H1 (cell line): Measurements from ENCODE around the gene PPP1R3F. TPM values are rescaled to one million over a fixed set of nuclear protein-coding genes. Genes with fewer than 3 reads are reported as not detected.

Experiments
- CTCF ChIA-PET: fragments of 300-600 bp; sonication (Branson Sonifier 250); formaldehyde crosslinking; loops from one replicate; lab custom pipeline; 2021; ENCODE audit not compliant: partially characterized antibody; lab: Charles Lee
- POLR2A ChIA-PET: fragments of 300-600 bp; sonication (Branson Sonifier 250); formaldehyde crosslinking; loops from one replicate; lab custom pipeline; 2021; ENCODE audit warnings: inconsistent platforms; ENCODE audit not compliant: partially characterized antibody; lab: Charles Lee
- DNase-seq, 2 experiments: peaks; one replicate each; pipeline versions ENCODE4 v3.0.0 to v3.0.0-alpha.2; 2010 to 2022; ENCODE audit warnings: low spot score in 2 of 2, low read depth in 1 of 2, mixed read lengths in 1 of 2
- FAIRE-seq: peaks from 2 replicates; lab custom pipeline; 2011; peaks lifted over from hg19 to GRCh38; lab: Jason Lieb, UNC
- H2AFZ ChIP-seq: 2 replicates; pipeline ENCODE4 v1.8.1; 2012; ENCODE audit warnings: low read length, inconsistent platforms
- H2AK5ac ChIP-seq: 2 replicates; pipeline ENCODE4 v1.6.1; 2013; ENCODE audit warnings: low read depth, low read length
- H2BK120ac ChIP-seq: replicated peaks from 2 replicates; pipeline ENCODE3; 2013; ENCODE audit warnings: low read depth, low read length, inconsistent platforms
- H2BK12ac ChIP-seq: 2 replicates; pipeline ENCODE4 v1.6.1; 2013; ENCODE audit warnings: low read depth, low read length
- H2BK15ac ChIP-seq: 2 replicates; pipeline ENCODE4 v1.6.1; 2013; ENCODE audit warnings: low read length
- H2BK20ac ChIP-seq: 2 replicates; pipeline ENCODE4 v1.6.1; 2013; ENCODE audit warnings: low read length
- H2BK5ac ChIP-seq: 2 replicates; pipeline ENCODE4 v1.6.1; 2013; ENCODE audit warnings: low read depth, low read length
- H3K14ac ChIP-seq: 2 replicates; pipeline ENCODE4 v1.6.1; 2013; ENCODE audit warnings: inconsistent platforms; ENCODE audit not compliant: insufficient read length
- H3K18ac ChIP-seq: 2 replicates; pipeline ENCODE4 v1.6.1; 2013; ENCODE audit warnings: low read length; ENCODE audit errors: extremely low read depth
- H3K23ac ChIP-seq: 2 replicates; pipeline ENCODE4 v1.6.1; 2013; ENCODE audit warnings: inconsistent platforms; ENCODE audit not compliant: insufficient read length
- H3K23me2 ChIP-seq: 2 replicates; pipeline ENCODE4 v1.6.1; 2013; ENCODE audit warnings: low read depth, low read length
- H3K27ac ChIP-seq: 2 replicates; pipeline ENCODE4 v1.6.1; 2011; ENCODE audit warnings: low read depth, low read length, inconsistent platforms
- H3K27me3 ChIP-seq, 4 experiments: replicated peaks in 1 of 4; 1 replicate in 1 of 4; 2 replicates in 3 of 4; pipeline versions ENCODE4 v1.6.1 to v1.8.1; 2011 to 2013; ENCODE audit warnings: low read length in 3 of 4, mild to moderate bottlenecking in 3 of 4, inconsistent platforms in 2 of 4, mixed read lengths in 2 of 4, moderate library complexity in 1 of 4; ENCODE audit not compliant: control insufficient read depth in 3 of 4, insufficient read depth in 3 of 4; ENCODE audit errors: extremely low read depth in 1 of 4
- H3K36me3 ChIP-seq, 4 experiments: 2 replicates each; pipeline versions ENCODE4 v1.6.1 to v1.8.1; 2011 to 2013; ENCODE audit warnings: mild to moderate bottlenecking in 4 of 4, low read length in 3 of 4, moderate library complexity in 2 of 4, control low read depth in 1 of 4, inconsistent platforms in 1 of 4; ENCODE audit not compliant: insufficient read depth in 4 of 4, control insufficient read depth in 2 of 4
- H3K4ac ChIP-seq: replicated peaks from 2 replicates; pipeline ENCODE3; 2013; ENCODE audit warnings: low read length, low read depth, mixed read lengths, inconsistent platforms; ENCODE audit not compliant: insufficient read length
- H3K4me1 ChIP-seq, 4 experiments: replicated peaks in 1 of 4; 1 replicate in 1 of 4; 2 replicates in 3 of 4; pipeline versions ENCODE4 v1.6.1 to v1.8.1; 2011 to 2013; ENCODE audit warnings: low read length in 3 of 4, inconsistent platforms in 2 of 4, mixed read lengths in 1 of 4; ENCODE audit not compliant: insufficient read depth in 4 of 4, control insufficient read depth in 3 of 4
- H3K4me2 ChIP-seq, 2 experiments: 2 replicates each; pipeline versions ENCODE4 v1.6.1 to v1.8.1; 2011 to 2013; ENCODE audit warnings: low read depth in 2 of 2, low read length in 2 of 2, control low read depth in 1 of 2, inconsistent platforms in 1 of 2, mild to moderate bottlenecking in 1 of 2; ENCODE audit not compliant: insufficient read depth in 1 of 2
- H3K4me3 ChIP-seq, 4 experiments: fragments of 200-600, 300-600 bp in 1 of 4; sonication (generic), shearing (Covaris generic), sonication (Bioruptor Twin) in 1 of 4; 2 replicates each; pipeline versions ENCODE4 v1.5.1 to v1.8.1; 2011 to 2016; ENCODE audit warnings: low read length in 4 of 4, low read depth in 3 of 4, control low read depth in 2 of 4, inconsistent platforms in 2 of 4, mild to moderate bottlenecking in 2 of 4, mixed read lengths in 1 of 4, moderate library complexity in 1 of 4; ENCODE audit not compliant: insufficient read depth in 2 of 4; ENCODE audit errors: extremely low read depth in 1 of 4
- H3K56ac ChIP-seq: replicated peaks from 2 replicates; pipeline ENCODE3; 2013; ENCODE audit warnings: low read depth, mild to moderate bottlenecking, mixed read lengths, low read length, inconsistent platforms; ENCODE audit not compliant: insufficient read length
- H3K79me1 ChIP-seq: 2 replicates; pipeline ENCODE4 v1.6.1; 2013; ENCODE audit warnings: low read depth, low read length, control low read depth
- H3K79me2 ChIP-seq, 2 experiments: 2 replicates each; pipeline versions ENCODE4 v1.6.1 to v1.8.1; 2012 to 2013; ENCODE audit warnings: low read length in 2 of 2, mild to moderate bottlenecking in 2 of 2, inconsistent platforms in 1 of 2; ENCODE audit not compliant: insufficient read depth in 2 of 2, control insufficient read depth in 1 of 2
- H3K9ac ChIP-seq, 4 experiments: replicated peaks in 1 of 4; 1 replicate in 1 of 4; 2 replicates in 3 of 4; pipeline versions ENCODE4 v1.6.1 to v1.8.1; 2011 to 2013; ENCODE audit warnings: low read depth in 3 of 4, low read length in 3 of 4, control low read depth in 2 of 4, mild to moderate bottlenecking in 2 of 4, moderate library complexity in 2 of 4, inconsistent platforms in 1 of 4; ENCODE audit errors: extremely low read depth in 1 of 4
- H3K9me3 ChIP-seq, 2 experiments: 2 replicates each; pipeline versions ENCODE4 v1.6.1 to v1.8.1; 2012 to 2013; ENCODE audit warnings: mild to moderate bottlenecking in 2 of 2, moderate library complexity in 2 of 2, control low read depth in 1 of 2, inconsistent platforms in 1 of 2, low read depth in 1 of 2, low read length in 1 of 2, mixed read lengths in 1 of 2; ENCODE audit not compliant: insufficient read depth in 2 of 2
- H4K20me1 ChIP-seq, 2 experiments: replicated peaks in 1 of 2; 2 replicates each; pipeline versions ENCODE3 to v1.8.1; 2011 to 2013; ENCODE audit warnings: inconsistent platforms in 2 of 2, low read length in 2 of 2, mild to moderate bottlenecking in 1 of 2; ENCODE audit not compliant: insufficient read depth in 2 of 2, control insufficient read depth in 1 of 2
- H4K5ac ChIP-seq: 2 replicates; pipeline ENCODE4 v1.6.1; 2013; ENCODE audit warnings: low read length, low read depth, mixed read lengths, inconsistent platforms; ENCODE audit not compliant: insufficient read length
- H4K8ac ChIP-seq: 2 replicates; pipeline ENCODE4 v1.8.0; 2013; ENCODE audit warnings: mild to moderate bottlenecking, moderate library complexity, low read length, inconsistent platforms; ENCODE audit not compliant: insufficient read depth; ENCODE audit errors: extremely low read depth
- H4K91ac ChIP-seq: replicated peaks from 2 replicates; pipeline ENCODE3; 2013; ENCODE audit warnings: low read length, mixed read lengths, inconsistent platforms; ENCODE audit not compliant: insufficient read length
- BRCA1 ChIP-seq: IDR thresholded peaks from 2 replicates; pipeline ENCODE4 v1.6.1; 2012; ENCODE audit warnings: low read depth, low read length, improper control_type of control experiment
- CHD1 ChIP-seq: IDR thresholded peaks from 2 replicates; pipeline ENCODE4 v1.6.1; 2012; ENCODE audit warnings: low read depth, low read length, improper control_type of control experiment
- SP1 ChIP-seq: IDR thresholded peaks from 2 replicates; pipeline ENCODE4 v1.6.1; 2011; ENCODE audit warnings: low read depth, low read length
- SP4 ChIP-seq: IDR thresholded peaks from 2 replicates; pipeline ENCODE4 v1.6.1; 2012; ENCODE audit warnings: low read length, inconsistent platforms
- SRF ChIP-seq: IDR thresholded peaks from 2 replicates; pipeline ENCODE4 v1.6.1; 2011; ENCODE audit warnings: mild to moderate bottlenecking, low read depth, low read length, moderate library complexity
- WGBS, 2 experiments: shearing (Covaris generic) in 1 of 2; methylation state at CpG; one replicate each; pipeline versions ENCODE4 v1.1.6 to v1.1.7; 2013 to 2015; ENCODE audit warnings: low lambda C conversion rate in 2 of 2, mixed read lengths in 2 of 2, inconsistent platforms in 1 of 2, low coverage in 1 of 2, missing lambda C conversion rate in 1 of 2; ENCODE audit not compliant: insufficient replicate concordance in 2 of 2, insufficient coverage in 1 of 2, insufficient read length in 1 of 2; ENCODE audit errors: extremely low coverage in 1 of 2, missing lambda C conversion rate in 1 of 2; 5-methylcytosine and 5-hydroxymethylcytosine counted together
- polyA plus RNA-seq, 7 experiments: library from polyadenylated mRNA; depleted of rRNA in 3 of 7; stranded (reverse) in 5 of 7; unstranded in 2 of 7; fragments of >200 nt in 5 of 7; fragments of 200-250 nt in 2 of 7; gene quantifications; 1 replicate in 5 of 7; 2 replicates in 1 of 7; 4 replicates in 1 of 7; pipeline versions ENCODE4 v1.2.1 to v1.2.3, GENCODE V29; 2011 to 2013; ENCODE audit warnings: missing spikeins in 2 of 7, mixed read lengths in 2 of 7
- total RNA-seq: library from RNA; stranded (reverse); fragmentation: NEBNext Ultra II Directional; extraction: Animal tissue kit (Norgen Biotek cat#: 25700); gene quantifications from 2 replicates; pipeline ENCODE4 v1.2.1, GENCODE V29; 2021

Gene PPP1R3F
- total and polyA plus RNA-seq, 2 of the 8 experiments (the other 6 are each of a cell fraction or from before 2014, with no cell fraction given), result 5.1 to 6.8 TPM

GRCh38 chrX:49231333-49232000 is 38.1 kb upstream of the PPP1R3F start:
- H3K9me3 ChIP-seq, result no peaks in the 10 kb centered on the region
- H3K18ac ChIP-seq, result no peak overlapping the region
- H3K79me1 ChIP-seq, result no peaks in the 10 kb centered on the region
- H3K9ac ChIP-seq, result no peak overlapping the region
- H3K27me3 ChIP-seq, result no peaks in the 10 kb centered on the region
- H4K20me1 ChIP-seq, result no peaks in the 10 kb centered on the region
- H2BK12ac ChIP-seq, result no peak overlapping the region
- no peaks in the 10 kb centered on the region for H3K79me2 ChIP-seq
- ChIA-PET CTCF (interaction anchor here (0.6 to 0.8 kb wide), 2 partner anchors 37 to 125 kb away, joined by 3 read pairs; no protein-coding TSS in a partner anchor), POLR2A (no interaction called here)
- H2BK15ac ChIP-seq, result no peak overlapping the region
- H4K5ac ChIP-seq, result no peak overlapping the region
- no peak overlapping the region for H3K14ac ChIP-seq
- peaks cover 0 to 7% (median 3%) of the 10 kb centered on the region in 4 experiments; a peak in 2 of 7 replicates for H3K4me1 ChIP-seq
- peak overlapping the region; percentile 53 for H3K4ac ChIP-seq
- H3K27ac ChIP-seq, result no peak overlapping the region
- H4K8ac ChIP-seq, result no peak overlapping the region
- H2BK5ac ChIP-seq, result no peak overlapping the region
- peaks cover 9% of the 10 kb centered on the region; the same call in 1 of the 2 replicates for H3K23me2 ChIP-seq
- no peak overlapping the region for H2AFZ ChIP-seq
- no peaks in the 10 kb centered on the region for H3K36me3 ChIP-seq
- TF ChIP-seq SP4 (no peak), BRCA1 (no peak), SRF (no peak), SP1 (no peak), CHD1 (no peak)
- TF ChIP-seq, all 59 proteins: peak for 0
- Histone ChIP-seq H3K4me3 (peak overlapping the region in 1 of 4 experiments; percentile 63; a peak in 1 of 8 replicates), H2AK5ac (no peak overlapping the region), H4K91ac (no peak overlapping the region), H3K56ac (no peak overlapping the region), H2BK20ac (no peak overlapping the region), H3K23ac (no peak overlapping the region), H2BK120ac (no peak overlapping the region), H3K4me2 (peak overlapping the region; percentile 71 to 86)
- 91% methylated on average over 8 of the region's 10 CpGs; no CpG with 5 or more reads in 1 of the 2 experiments for WGBS, 2 experiments
- no peak for DNase-seq
- no peak for FAIRE-seq
